NCI-H345 (cell line): Measurements from ENCODE around the gene SNAPC5.
"Not testable (repeated sequence)": the region's sequence is repeated elsewhere in the genome, so short reads cannot be mapped to it uniquely, and the experiment has no call there.

Experiments
- DNase-seq: peaks from one replicate; lab custom pipeline; 2025; lab: John Stamatoyannopoulos, UW

Gene SNAPC5, protein sequence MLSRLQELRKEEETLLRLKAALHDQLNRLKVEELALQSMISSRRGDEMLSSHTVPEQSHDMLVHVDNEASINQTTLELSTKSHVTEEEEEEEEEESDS

DNA sequence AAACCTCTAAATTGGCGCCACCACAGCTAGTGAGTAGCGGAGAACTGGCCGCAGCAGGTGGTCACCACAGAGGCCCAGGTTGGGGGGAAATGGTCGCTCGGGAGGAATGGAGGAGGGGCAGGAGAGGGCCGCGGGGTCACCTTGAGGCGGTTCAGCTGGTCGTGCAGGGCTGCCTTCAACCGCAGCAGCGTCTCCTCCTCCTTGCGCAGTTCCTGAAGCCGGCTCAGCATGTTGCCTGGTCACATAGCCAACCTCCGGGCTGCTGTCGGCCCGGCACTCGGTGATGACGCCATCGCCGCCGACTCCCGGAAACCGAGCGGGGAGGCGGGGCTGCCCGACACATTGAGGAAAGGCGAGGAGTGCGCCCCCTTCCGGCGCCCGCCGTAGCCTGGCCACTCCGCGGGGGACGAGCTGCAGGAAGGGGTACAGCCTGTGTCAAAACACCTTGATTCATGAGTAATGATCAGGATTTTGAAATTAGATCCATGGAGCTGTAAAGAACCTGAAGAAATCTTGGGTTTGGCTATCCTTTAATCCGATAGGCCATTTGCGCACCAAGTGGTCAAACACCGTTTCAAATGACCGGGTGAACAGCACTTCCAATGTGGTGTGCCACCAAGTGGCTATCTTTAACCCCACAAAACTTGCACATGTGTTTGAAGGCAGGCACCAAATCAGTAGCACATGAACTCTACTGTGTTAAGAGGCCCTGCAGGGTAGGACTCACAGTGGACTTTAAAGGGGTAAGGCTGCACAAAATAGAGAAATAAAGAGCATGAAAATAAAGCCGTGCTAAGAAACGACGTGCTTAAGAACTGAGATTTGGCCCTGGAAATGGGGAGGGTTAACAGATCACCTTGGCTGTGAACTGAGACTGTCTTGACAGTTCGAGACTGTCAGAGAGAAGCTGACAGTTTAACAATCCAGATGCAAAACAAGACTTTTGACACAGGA lies at the start of gene SNAPC5:
Gene SNAPC5 (minus strand): TSS at position 261 of the 954 bp plus-strand sequence. CDS start 31 bp downstream, at position 230.
- peak; percentile 90 for DNase-seq

DNA sequence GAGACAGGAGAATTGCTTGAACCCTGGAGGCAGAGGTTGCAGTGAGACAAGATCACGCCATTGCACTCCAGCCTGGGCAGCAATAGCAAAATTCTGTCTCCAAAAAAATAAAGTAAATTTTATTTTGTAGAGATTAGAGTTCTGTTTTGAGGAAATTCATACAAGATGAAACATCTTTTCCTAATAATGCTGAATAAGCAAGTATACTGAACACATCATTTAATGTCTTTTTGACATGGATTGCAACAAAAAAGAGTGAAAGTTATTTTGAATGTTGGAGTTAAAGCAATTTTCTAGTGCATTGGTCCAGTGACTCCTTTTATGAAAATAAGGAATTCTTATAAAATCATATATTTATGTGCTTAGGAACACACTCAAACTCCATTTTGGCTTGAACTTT lies 47.7 kb upstream of the SNAPC5 start:
- DNase-seq = no peak

- no peak for DNase-seq
Measured at GRCh38 chr15:66542896-66543295, 45.3 kb upstream of the SNAPC5 start.

GRCh38 chr15:66535056-66535455 lies 37.5 kb upstream of the SNAPC5 start:
- DNase-seq = no peak

DNA sequence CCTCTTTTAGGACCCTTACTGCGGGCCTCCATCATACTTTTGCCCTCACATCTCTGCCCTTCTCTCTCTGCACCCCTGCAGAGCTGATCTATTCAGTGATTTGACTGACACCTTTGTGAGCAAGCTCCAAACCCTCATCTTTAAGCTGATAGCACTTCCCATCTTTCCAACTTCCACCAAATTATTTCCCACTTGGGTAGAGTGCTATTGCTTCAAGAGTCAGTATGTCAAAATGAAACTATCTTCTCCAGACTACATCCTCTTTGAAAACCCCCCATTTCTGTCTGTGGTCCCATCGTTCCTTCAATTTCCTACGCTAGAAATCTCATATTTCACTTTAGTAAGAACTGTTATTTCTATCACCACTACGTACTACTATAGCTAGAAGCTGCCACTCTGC lies 27.3 kb upstream of the SNAPC5 start:
- no peak for DNase-seq

- no peak for DNase-seq
Measured at GRCh38 chr15:66523926-66524325, 26.4 kb upstream of the SNAPC5 start.

GRCh38 chr15:66515901-66516322 lies 18.4 kb upstream of the SNAPC5 start:
- DNase-seq = no peak

GRCh38 chr15:66514586-66514985 lies 17.0 kb upstream of the SNAPC5 start:
- DNase-seq = no peak

DNA sequence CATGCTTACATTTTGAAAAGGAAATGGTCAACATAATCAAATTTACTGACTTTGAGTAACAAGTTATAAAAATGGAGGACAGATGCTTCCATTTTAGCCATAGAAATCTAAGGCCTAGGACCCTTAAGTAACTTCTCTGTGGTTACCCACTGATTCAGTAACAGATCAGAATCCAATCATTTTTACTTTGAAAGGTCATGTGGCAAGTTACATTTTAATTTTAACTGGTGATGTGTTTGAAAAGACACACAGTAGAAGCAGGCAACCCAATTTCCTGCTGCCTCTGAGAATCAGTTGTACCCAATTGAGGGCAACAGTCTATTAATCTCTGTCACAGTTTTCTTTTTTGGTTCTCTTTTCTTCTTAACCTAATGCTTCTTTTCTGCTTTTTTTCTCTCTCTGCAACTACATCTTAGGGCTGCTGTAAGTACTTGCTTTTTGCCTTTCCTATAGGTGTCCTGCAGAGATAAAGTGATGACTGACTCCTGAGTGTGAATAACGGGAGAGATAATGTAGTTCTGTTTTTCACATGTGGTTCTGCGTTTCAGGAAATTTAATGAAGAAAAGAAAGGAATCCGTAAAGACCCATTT lies 10.8 kb upstream of the SNAPC5 start:
- no peak for DNase-seq

GRCh38 chr15:66505818-66506217 lies 8.3 kb upstream of the SNAPC5 start:
- no peak for DNase-seq

- no peak for DNase-seq
Measured at GRCh38 chr15:66505430-66505811, 7.9 kb upstream of the SNAPC5 start.

DNA sequence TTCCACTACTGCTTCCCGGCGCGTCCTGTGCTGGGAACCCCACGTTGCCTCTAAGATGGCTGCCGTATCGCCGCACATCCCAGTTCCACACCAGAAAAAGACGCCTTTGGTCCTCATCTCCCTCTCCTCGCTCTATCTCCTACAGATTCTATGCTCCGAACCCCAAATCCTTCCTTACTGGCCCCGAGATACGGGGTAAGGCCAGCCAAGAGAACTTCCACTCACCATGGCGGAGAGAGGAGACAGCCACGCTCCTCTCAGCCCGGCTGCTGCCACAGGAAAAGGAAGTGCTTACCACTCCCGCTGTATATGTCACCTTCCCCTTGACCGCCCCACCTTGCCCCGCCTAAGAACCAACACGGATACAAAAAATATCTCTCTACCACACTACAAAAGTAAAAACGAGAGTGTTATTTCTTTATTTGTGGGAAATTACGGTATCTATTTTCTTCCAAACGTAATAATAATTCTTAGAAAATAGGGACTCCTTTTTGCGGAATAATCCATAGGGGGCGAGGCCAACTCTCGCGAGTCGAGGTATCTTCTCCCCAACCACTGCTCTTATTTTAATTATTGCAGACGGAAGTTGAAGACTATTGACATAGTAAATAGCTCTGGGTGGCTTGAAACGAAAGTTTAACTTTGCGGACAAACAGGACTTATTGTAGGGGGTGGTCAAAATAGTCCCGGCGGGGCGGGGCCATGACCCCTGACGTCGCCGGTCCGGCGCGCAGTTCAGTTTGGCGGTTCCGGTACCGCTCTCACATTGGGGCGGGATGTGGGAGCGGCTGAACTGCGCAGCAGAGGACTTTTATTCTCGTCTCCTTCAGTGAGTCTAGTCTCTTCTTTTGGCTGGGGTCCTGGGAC lies 7.2 kb upstream of the SNAPC5 start, which contains the start of the genes RPL4 and ZWILCH:
Gene RPL4 (minus strand): TSS at position 293 of the 867 bp plus-strand sequence. CDS start 65 bp downstream, at position 228.
Gene ZWILCH (plus strand): TSS at position 764 of the 867 bp plus-strand sequence. CDS start 13 bp downstream, at position 777.
- DNase-seq = peak; percentile 49

GRCh38 chr15:66503780-66504562 lies 6.4 kb upstream of the SNAPC5 start:
- no peak for DNase-seq

DNA sequence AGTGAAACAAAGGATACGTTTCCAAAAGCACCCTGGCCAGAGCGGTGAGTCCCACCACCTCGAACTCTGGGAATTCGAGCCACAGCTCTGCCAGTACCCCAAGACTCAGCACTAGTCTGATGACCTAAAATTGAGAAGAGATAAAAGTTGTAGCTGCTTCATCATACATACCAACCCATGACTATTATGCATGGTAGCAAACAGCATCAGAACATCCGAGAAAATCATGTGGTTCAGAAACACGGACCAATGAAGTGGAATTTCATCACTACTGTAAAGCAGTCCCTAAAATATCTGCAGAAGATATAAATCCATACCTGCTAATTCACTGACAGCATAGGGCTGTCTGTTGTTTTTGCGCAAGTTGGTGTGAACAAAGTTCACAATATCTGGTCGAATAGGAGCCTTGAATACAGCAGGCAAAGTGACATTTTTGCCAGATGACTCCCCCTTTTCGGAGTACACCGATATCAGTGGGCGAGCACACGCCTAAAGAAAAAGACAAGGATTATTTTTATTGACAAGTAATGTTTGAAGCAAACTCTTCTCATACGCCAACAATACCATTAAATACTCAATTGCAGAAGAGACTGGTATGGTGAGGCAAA lies 5.6 kb upstream of the SNAPC5 start:
- DNase-seq = not testable (repeated sequence)

DNA sequence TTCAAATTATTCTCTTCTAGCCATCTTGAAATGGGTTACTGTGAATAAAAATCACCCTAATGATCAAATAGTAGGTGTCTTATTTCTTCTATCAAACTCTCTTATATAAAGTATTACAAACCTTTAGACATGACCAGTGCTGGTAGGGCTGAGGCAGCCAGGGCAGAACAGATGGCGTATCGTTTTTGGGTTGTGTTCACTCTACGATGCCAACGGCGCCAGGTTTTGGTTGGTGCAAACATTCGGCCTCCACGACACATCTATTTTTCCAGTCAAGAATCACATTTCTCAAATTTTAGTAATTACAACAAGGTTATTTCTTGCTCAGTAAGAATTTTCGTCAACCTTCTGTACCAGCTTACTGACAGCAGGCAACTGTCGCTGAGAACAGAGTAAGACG lies 4.9 kb upstream of the SNAPC5 start:
- no peak for DNase-seq

- DNase-seq = not testable (repeated sequence)
Measured at GRCh38 chr15:66500346-66500745, 2.8 kb upstream of the SNAPC5 start.

DNA sequence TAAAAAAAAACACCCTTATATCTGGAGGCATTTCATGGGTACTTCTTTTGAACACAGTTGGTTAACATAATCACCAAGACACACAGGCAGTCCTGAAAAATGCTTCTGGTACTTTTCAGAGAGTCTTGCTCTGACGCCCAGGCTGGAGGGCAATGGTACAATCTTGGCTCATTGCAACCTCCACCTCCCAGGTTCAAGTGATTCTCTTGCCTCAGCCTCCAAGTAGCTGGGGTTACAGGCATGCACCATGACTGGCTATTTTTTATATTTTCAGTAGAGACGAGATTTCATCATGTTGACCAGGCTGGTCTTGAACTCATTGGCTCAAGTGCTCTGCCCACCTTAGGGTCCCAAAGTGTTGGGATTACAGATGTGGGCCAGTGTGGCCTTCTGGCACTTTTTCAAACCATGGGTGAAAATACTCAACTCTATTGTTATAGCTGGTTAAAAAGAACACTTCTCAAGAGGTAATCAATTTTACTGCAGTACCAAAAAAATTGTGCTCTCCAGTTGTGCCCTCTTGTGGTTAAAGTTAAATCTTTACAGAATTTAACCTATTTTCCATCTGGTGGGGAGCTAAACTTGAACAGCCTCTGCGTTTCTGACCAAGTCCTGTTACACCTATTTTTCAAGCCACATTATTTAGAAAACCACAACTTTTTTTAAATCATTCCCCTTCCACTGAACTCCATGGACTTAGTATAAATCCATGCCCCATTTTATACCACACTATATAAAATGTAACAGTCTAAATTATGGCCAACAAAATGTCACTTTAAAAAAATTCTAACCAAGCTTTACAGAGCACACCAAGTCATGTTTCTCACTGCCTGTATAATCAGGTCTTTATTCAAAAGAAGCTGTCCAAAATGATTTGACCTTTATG lies 1.2 kb upstream of the SNAPC5 start:
- peak; percentile 6 for DNase-seq

GRCh38 chr15:66496951-66497501 lies 536 bp downstream of the SNAPC5 start:
- no peak for DNase-seq

DNA sequence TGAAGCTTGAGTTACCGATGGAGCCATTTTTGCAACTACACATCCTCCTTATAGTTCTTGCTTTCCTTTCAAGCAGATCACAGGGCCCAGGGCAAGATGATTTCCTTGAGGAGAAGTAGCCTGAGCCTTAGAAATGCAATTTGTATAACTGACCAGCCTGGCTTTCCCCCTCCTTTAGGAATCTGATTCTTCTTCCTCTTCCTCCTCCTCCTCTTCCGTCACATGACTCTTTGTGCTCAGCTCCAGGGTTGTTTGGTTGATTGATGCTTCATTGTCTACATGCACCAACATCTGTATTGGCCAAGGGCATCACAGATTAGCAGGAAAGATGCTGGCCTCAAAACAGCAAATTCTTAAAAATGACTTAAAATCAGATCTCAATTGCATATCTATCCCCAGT lies 3.3 kb downstream of the SNAPC5 start:
- DNase-seq = no peak
